NCI-H187 treated with DMSO at 0.1 percent for 48 hours (cell line): ENCODE measurements around the gene ST3GAL3.

Experiments used
- DNase-seq: peaks from one replicate; lab custom pipeline; 2025; lab: John Stamatoyannopoulos, UW

Gene ST3GAL3

GRCh38 chr1:43851561-43852338 is 144.4 kb downstream of the ST3GAL3 start:
- no peak for DNase-seq

GRCh38 chr1:43853161-43853921 is 146.0 kb downstream of the ST3GAL3 start:
- DNase-seq: no peak

- no peak for DNase-seq
Measured at GRCh38 chr1:43854473-43854872, 147.1 kb downstream of the ST3GAL3 start.

- DNase-seq: no peak
Measured at GRCh38 chr1:43856188-43856587, 148.9 kb downstream of the ST3GAL3 start.

GRCh38 chr1:43857163-43857562 is 149.8 kb downstream of the ST3GAL3 start:
- DNase-seq: no peak

- no peak for DNase-seq
Measured at GRCh38 chr1:43858324-43858723, 151.0 kb downstream of the ST3GAL3 start.

GRCh38 chr1:43861337-43861736 is 154.0 kb downstream of the ST3GAL3 start:
- DNase-seq: no peak

GRCh38 chr1:43861988-43862735 is 154.8 kb downstream of the ST3GAL3 start:
- no peak for DNase-seq

GRCh38 chr1:43864111-43865045 is 157.0 kb downstream of the ST3GAL3 start:
- DNase-seq: no peak

GRCh38 chr1:43866201-43866600 is 158.9 kb downstream of the ST3GAL3 start:
- no peak for DNase-seq

- DNase-seq: no peak
Measured at GRCh38 chr1:43867976-43868740, 160.8 kb downstream of the ST3GAL3 start.

GRCh38 chr1:43868741-43869067 is 161.4 kb downstream of the ST3GAL3 start:
- no peak for DNase-seq

GRCh38 chr1:43870306-43870705 is 163.0 kb downstream of the ST3GAL3 start:
- no peak for DNase-seq

GRCh38 chr1:43871181-43871910 is 164.0 kb downstream of the ST3GAL3 start:
- DNase-seq: no peak

GRCh38 chr1:43872280-43872679 is 164.9 kb downstream of the ST3GAL3 start:
- DNase-seq: no peak

- DNase-seq: no peak
Measured at GRCh38 chr1:43873851-43874250, 166.5 kb downstream of the ST3GAL3 start.

- DNase-seq: no peak
Measured at GRCh38 chr1:43874716-43875115, 167.4 kb downstream of the ST3GAL3 start.

- no peak for DNase-seq
Measured at GRCh38 chr1:43875331-43875730, 168.0 kb downstream of the ST3GAL3 start.

GRCh38 chr1:43877101-43877500 is 169.8 kb downstream of the ST3GAL3 start:
- DNase-seq: no peak

- DNase-seq: no peak
Measured at GRCh38 chr1:43878440-43878839, 171.1 kb downstream of the ST3GAL3 start.
